T-helper 17 cell (primary cell): ENCODE data around the gene LY6G6F. TPM values are rescaled to one million over a fixed set of nuclear protein-coding genes. Genes with fewer than 3 reads are reported as not detected.

Experiments used
- ATAC-seq: fragments of 150-1000 bp; cut with Tn5 transposase; 2 replicates; pipeline ENCODE4 v1.10.0; 2021; ENCODE audit warnings: mild to moderate bottlenecking, moderate library complexity
- DNase-seq, 3 donors: peaks; one replicate each; pipeline versions ENCODE4 v3.0.0 to v3.0.0-alpha.2; 2020 to 2021
- H3K9me3 ChIP-seq: one replicate; pipeline ENCODE4 v1.7.0; 2013; ENCODE audit warnings: low read length, mild to moderate bottlenecking; ENCODE audit not compliant: control insufficient read depth, poor library complexity, severe bottlenecking
- H3K27ac Mint-ChIP-seq: one replicate; pipeline ENCODE4 v1.8.0; 2022; ENCODE audit warnings: mild to moderate bottlenecking, moderate library complexity, mixed read lengths
- H3K27me3 Mint-ChIP-seq: one replicate; pipeline ENCODE4 v1.8.0; 2022; ENCODE audit warnings: mixed read lengths
- H3K36me3 Mint-ChIP-seq: one replicate; pipeline ENCODE4 v1.8.0; 2022; ENCODE audit warnings: low read depth, mixed read lengths
- H3K4me1 Mint-ChIP-seq: one replicate; pipeline ENCODE4 v1.8.0; 2022; ENCODE audit warnings: mild to moderate bottlenecking, mixed read lengths
- H3K4me3 Mint-ChIP-seq: one replicate; pipeline ENCODE4 v1.8.0; 2022; ENCODE audit warnings: mild to moderate bottlenecking, moderate library complexity, mixed read lengths
- total RNA-seq, 4 donors: library from RNA in 2 of 4; stranded (reverse) in 2 of 4; gene quantifications; one replicate each; pipeline ENCODE4 v1.2.3 and lab custom pipeline; 2022 to 2026

The LY6G6F gene
- total RNA-seq, 2 donors from 2014 or later, result 1.6 to 29.1 TPM

GRCh38 chr6:31664790-31665500 lies 41.7 kb upstream of the LY6G6F start, which contains the start of gene GPANK1:
Gene GPANK1 (minus strand): TSS chr6:31664997. CDS start chr6:31664478, 519 bp downstream.
- H3K4me1 Mint-ChIP-seq, result peaks cover 46% of the 10 kb centered on the region
- peak within 1 kb of the TSS; percentile 97 for H3K27ac Mint-ChIP-seq
- ATAC-seq, result peak; percentile 50
- H3K9me3 ChIP-seq, result no peaks in the 10 kb centered on the region
- DNase-seq, result peak; percentile 77 to 83 (median 80)
- peak within 1 kb of the TSS; percentile 97 for H3K4me3 Mint-ChIP-seq
- H3K36me3 Mint-ChIP-seq, result peaks cover 9% of the 10 kb centered on the region
- H3K27me3 Mint-ChIP-seq, result no peaks in the 10 kb centered on the region

- peak within 1 kb of the TSS; percentile 97 for H3K4me3 Mint-ChIP-seq
- no peaks in the 10 kb centered on the region for H3K9me3 ChIP-seq
- peak within 1 kb of the TSS; percentile 97 for H3K27ac Mint-ChIP-seq
- H3K36me3 Mint-ChIP-seq, result peaks cover 9% of the 10 kb centered on the region
- H3K4me1 Mint-ChIP-seq, result peaks cover 41% of the 10 kb centered on the region
- ATAC-seq (peak; percentile 92), DNase-seq (peak; percentile 93 to 97 (median 95))
- no peaks in the 10 kb centered on the region for H3K27me3 Mint-ChIP-seq
These were observed 40.9 kb upstream of the LY6G6F start, which contains the start of gene CSNK2B for GRCh38 chr6:31665501-31666336. Gene CSNK2B (plus strand): TSS chr6:31666080. CDS start chr6:31666832, 752 bp downstream.

GRCh38 chr6:31666337-31666965 lies 40.2 kb upstream of the LY6G6F start:
- ATAC-seq, result no peak
- peaks cover 9% of the 10 kb centered on the region for H3K36me3 Mint-ChIP-seq

GRCh38 chr6:31669676-31670075 lies 37.0 kb upstream of the LY6G6F start, which contains the start of gene LY6G5B:
Gene LY6G5B (plus strand): TSS chr6:31669976. CDS start chr6:31670951, 975 bp downstream.
- H3K4me1 Mint-ChIP-seq, result peaks cover 16% of the 10 kb centered on the region
- no peak for ATAC-seq
- H3K36me3 Mint-ChIP-seq, result peaks cover 8% of the 10 kb centered on the region
- no peaks in the 10 kb centered on the region for H3K9me3 ChIP-seq
- DNase-seq, result no peak
- no peak within 1 kb of the TSS for H3K27ac Mint-ChIP-seq
- no peaks in the 10 kb centered on the region for H3K27me3 Mint-ChIP-seq
- no peak within 1 kb of the TSS for H3K4me3 Mint-ChIP-seq

More at GRCh38 chr6:31666337-31666965, 40.2 kb upstream of the LY6G6F start:
- no peaks in the 10 kb centered on the region for H3K9me3 ChIP-seq
- Mint-ChIP-seq H3K27ac (peak overlapping the region; percentile 97), H3K4me3 (peak overlapping the region; percentile 97), H3K4me1 (peaks cover 38% of the 10 kb centered on the region), H3K27me3 (no peaks in the 10 kb centered on the region)
- DNase-seq, result no peak

- H3K36me3 Mint-ChIP-seq, result peaks cover 5% of the 10 kb centered on the region
- ATAC-seq (no peak), DNase-seq (no peak)
- H3K27me3 Mint-ChIP-seq, result no peaks in the 10 kb centered on the region
- no peaks in the 10 kb centered on the region for H3K9me3 ChIP-seq
- no peak overlapping the region for H3K27ac Mint-ChIP-seq
- peaks cover 27% of the 10 kb centered on the region for H3K4me1 Mint-ChIP-seq
- H3K4me3 Mint-ChIP-seq, result peak overlapping the region; percentile 56
These were observed 30.3 kb upstream of the LY6G6F start for GRCh38 chr6:31676322-31676903.

- ATAC-seq, result no peak
- Mint-ChIP-seq H3K4me3 (peak overlapping the region; percentile 56), H3K36me3 (peaks cover 5% of the 10 kb centered on the region), H3K27ac (no peak overlapping the region), H3K4me1 (peaks cover 29% of the 10 kb centered on the region), H3K27me3 (no peaks in the 10 kb centered on the region)
- H3K9me3 ChIP-seq, result no peaks in the 10 kb centered on the region
- no peak for DNase-seq
These were observed 29.8 kb upstream of the LY6G6F start for GRCh38 chr6:31676904-31677303.

GRCh38 chr6:31677955-31678354 lies 28.7 kb upstream of the LY6G6F start:
- ATAC-seq, result no peak
- H3K36me3 Mint-ChIP-seq, result peaks cover 2% of the 10 kb centered on the region
- H3K4me3 Mint-ChIP-seq, result no peak overlapping the region

GRCh38 chr6:31680226-31681134 lies 26.2 kb upstream of the LY6G6F start, which contains the start of gene LY6G5C:
Gene LY6G5C (minus strand): TSS chr6:31681067. CDS start chr6:31680373, 694 bp downstream.
- H3K4me1 Mint-ChIP-seq, result peaks cover 31% of the 10 kb centered on the region
- H3K27ac Mint-ChIP-seq, result peak within 1 kb of the TSS; percentile 96
- peak; percentile 77 for ATAC-seq
- no peaks in the 10 kb centered on the region for H3K9me3 ChIP-seq
- no peaks in the 10 kb centered on the region for H3K27me3 Mint-ChIP-seq
- peak; percentile 32 to 44 (median 38) for DNase-seq
- H3K36me3 Mint-ChIP-seq, result no peaks in the 10 kb centered on the region
- H3K4me3 Mint-ChIP-seq, result peak within 1 kb of the TSS; percentile 93

More at GRCh38 chr6:31677955-31678354, 28.7 kb upstream of the LY6G6F start:
- no peaks in the 10 kb centered on the region for H3K9me3 ChIP-seq
- Mint-ChIP-seq H3K27ac (peak overlapping the region; percentile 67), H3K4me1 (peaks cover 31% of the 10 kb centered on the region), H3K27me3 (no peaks in the 10 kb centered on the region)
- DNase-seq, result no peak

- no peaks in the 10 kb centered on the region for H3K9me3 ChIP-seq
- Mint-ChIP-seq H3K27ac (peak overlapping the region; percentile 96), H3K36me3 (peaks cover 1% of the 10 kb centered on the region), H3K4me3 (peak overlapping the region; percentile 93), H3K27me3 (no peaks in the 10 kb centered on the region), H3K4me1 (peaks cover 32% of the 10 kb centered on the region)
- peak; percentile 66 for ATAC-seq
- DNase-seq, result peak in 1 of 3 donors; percentile 25
These were observed 25.5 kb upstream of the LY6G6F start for GRCh38 chr6:31681135-31681671.

- Mint-ChIP-seq H3K27ac (no peak overlapping the region), H3K4me3 (no peak overlapping the region), H3K36me3 (peaks cover 4% of the 10 kb centered on the region), H3K27me3 (no peaks in the 10 kb centered on the region), H3K4me1 (peaks cover 26% of the 10 kb centered on the region)
- DNase-seq (no peak), ATAC-seq (no peak)
- no peaks in the 10 kb centered on the region for H3K9me3 ChIP-seq
These were observed 23.1 kb upstream of the LY6G6F start for GRCh38 chr6:31683591-31683990.

GRCh38 chr6:31686483-31686882 lies 20.2 kb upstream of the LY6G6F start:
- H3K27ac Mint-ChIP-seq, result peak overlapping the region; percentile 84
- no peaks in the 10 kb centered on the region for H3K27me3 Mint-ChIP-seq
- peaks cover 11% of the 10 kb centered on the region for H3K4me1 Mint-ChIP-seq
- no peaks in the 10 kb centered on the region for H3K9me3 ChIP-seq
- no peak for DNase-seq
- no peak overlapping the region for H3K4me3 Mint-ChIP-seq
- no peak for ATAC-seq
- H3K36me3 Mint-ChIP-seq, result peaks cover 4% of the 10 kb centered on the region
